Peyer's patch (tissue), 4 donors: ENCODE measurements around the gene LGALS9B.
"Not testable (repeated sequence)": the region's sequence is repeated elsewhere in the genome, so short reads cannot be mapped to it uniquely, and the experiment has no call there.

Experiments
- CTCF ChIP-seq, 6 experiments: fragments of 450-650 bp in 4 of 6; fragments of 200-600 bp in 2 of 6; sonication (generic) in 1 of 6; IDR thresholded peaks; one replicate each; pipeline ENCODE4 v1.5.1; 2017 to 2019; ENCODE audit warnings: antibody characterized with exemption in 6 of 6, mild to moderate bottlenecking in 3 of 6, moderate library complexity in 1 of 6
- POLR2A ChIP-seq, 2 donors: fragments of 450-650 bp; IDR thresholded peaks; one replicate each; pipeline ENCODE4 v1.5.1; 2017; ENCODE audit warnings: antibody characterized with exemption in 2 of 2, mild to moderate bottlenecking in 2 of 2, moderate library complexity in 2 of 2

- not testable (repeated sequence) for TF ChIP-seq POLR2A, CTCF (IDR thresholded peaks at IDR 0.05)
These were observed 33.0 kb upstream of the LGALS9B start for GRCh38 chr17:20500346-20500745.
